Adipocyte (in vitro differentiated cells): ENCODE data around the gene ZNF394.

Source experiments
- DNase-seq: peaks from one replicate; pipeline ENCODE4 v3.0.0-alpha.2; 2015; ENCODE audit warnings: low read depth
- H3K27me3 ChIP-seq: replicated peaks from 2 replicates; pipeline ENCODE4 v1.7.0; 2013; ENCODE audit warnings: mild to moderate bottlenecking, low read length, moderate library complexity; ENCODE audit not compliant: control insufficient read depth, insufficient read depth
- H3K36me3 ChIP-seq: 2 replicates; pipeline ENCODE4 v1.7.0; 2013; ENCODE audit warnings: low read length, mild to moderate bottlenecking, moderate library complexity; ENCODE audit not compliant: control insufficient read depth, insufficient read depth, severe bottlenecking
- H3K4me1 ChIP-seq: 2 replicates; pipeline ENCODE4 v1.7.0; 2013; ENCODE audit warnings: mild to moderate bottlenecking, low read length, moderate library complexity; ENCODE audit not compliant: control insufficient read depth, insufficient read depth
- H3K4me3 ChIP-seq: 2 replicates; pipeline ENCODE4 v1.7.0; 2013; ENCODE audit warnings: mild to moderate bottlenecking, low read length, moderate library complexity
- H3K9ac ChIP-seq: 2 replicates; pipeline ENCODE4 v1.7.0; 2013; ENCODE audit warnings: mild to moderate bottlenecking, low read length, moderate library complexity
- H3K9me3 ChIP-seq: 2 replicates; pipeline ENCODE4 v1.7.0; 2013; ENCODE audit warnings: mild to moderate bottlenecking, low read length, moderate library complexity; ENCODE audit not compliant: control insufficient read depth

The ZNF394 gene

GRCh38 chr7:99490878-99491277 lies 9.2 kb downstream of the ZNF394 start:
- H3K9ac ChIP-seq = no peak overlapping the region
- H3K9me3 ChIP-seq = peaks cover 22% of the 10 kb centered on the region
- no peaks in the 10 kb centered on the region for H3K27me3 ChIP-seq
- no peak for DNase-seq
- H3K36me3 ChIP-seq = peaks cover 42% of the 10 kb centered on the region
- H3K4me3 ChIP-seq = no peak overlapping the region
- no peaks in the 10 kb centered on the region for H3K4me1 ChIP-seq

- H3K27me3 ChIP-seq = no peaks in the 10 kb centered on the region
Measured at GRCh38 chr7:99489235-99489634, 10.8 kb downstream of the ZNF394 start.

GRCh38 chr7:99485094-99485493 lies 15.0 kb downstream of the ZNF394 start:
- no peaks in the 10 kb centered on the region for H3K4me1 ChIP-seq
- peaks cover 34% of the 10 kb centered on the region for H3K36me3 ChIP-seq
- no peak overlapping the region for H3K4me3 ChIP-seq
- DNase-seq = no peak
- no peaks in the 10 kb centered on the region for H3K9me3 ChIP-seq
- H3K27me3 ChIP-seq = no peaks in the 10 kb centered on the region
- H3K9ac ChIP-seq = no peak overlapping the region

More at GRCh38 chr7:99489235-99489634, 10.8 kb downstream of the ZNF394 start:
- Histone ChIP-seq H3K9me3 (peaks cover 16% of the 10 kb centered on the region), H3K4me1 (no peaks in the 10 kb centered on the region), H3K4me3 (no peak overlapping the region), H3K9ac (no peak overlapping the region), H3K36me3 (peaks cover 38% of the 10 kb centered on the region)
- DNase-seq = no peak

GRCh38 chr7:99478464-99479440 lies 21.3 kb downstream of the ZNF394 start:
- Histone ChIP-seq H3K36me3 (peaks cover 29% of the 10 kb centered on the region), H3K9ac (no peak overlapping the region), H3K4me3 (no peak overlapping the region), H3K27me3 (no peaks in the 10 kb centered on the region), H3K4me1 (peaks cover 6% of the 10 kb centered on the region), H3K9me3 (no peaks in the 10 kb centered on the region)
- DNase-seq = no peak

GRCh38 chr7:99476107-99476506 lies 24.0 kb downstream of the ZNF394 start:
- H3K4me1 ChIP-seq = peaks cover 9% of the 10 kb centered on the region
- no peaks in the 10 kb centered on the region for H3K27me3 ChIP-seq
- no peak overlapping the region for H3K9ac ChIP-seq
- DNase-seq = no peak
- H3K36me3 ChIP-seq = peaks cover 20% of the 10 kb centered on the region
- H3K9me3 ChIP-seq = no peaks in the 10 kb centered on the region
- no peak overlapping the region for H3K4me3 ChIP-seq

- Histone ChIP-seq H3K4me1 (peaks cover 5% of the 10 kb centered on the region), H3K9ac (peak overlapping the region; percentile 91)
- peak; percentile 73 for DNase-seq
Measured at GRCh38 chr7:99473315-99473596, 26.8 kb downstream of the ZNF394 start.

GRCh38 chr7:99472561-99473314 lies 27.3 kb downstream of the ZNF394 start, which contains the start of gene ZNF789:
Gene ZNF789, plus strand, starts transcription at chr7:99472890. Its CDS starts 3,567 bp downstream, at chr7:99476457.
- no peaks in the 10 kb centered on the region for H3K9me3 ChIP-seq
- peaks cover 5% of the 10 kb centered on the region for H3K4me1 ChIP-seq
- no peaks in the 10 kb centered on the region for H3K27me3 ChIP-seq
- peaks cover 8% of the 10 kb centered on the region for H3K36me3 ChIP-seq
- H3K9ac ChIP-seq = peak within 1 kb of the TSS; percentile 91
- peak; percentile 99 for DNase-seq
- peak within 1 kb of the TSS; percentile 93 for H3K4me3 ChIP-seq

More at GRCh38 chr7:99473315-99473596, 26.8 kb downstream of the ZNF394 start:
- H3K27me3 ChIP-seq = no peaks in the 10 kb centered on the region
- H3K4me3 ChIP-seq = peak overlapping the region; percentile 93
- peaks cover 10% of the 10 kb centered on the region for H3K36me3 ChIP-seq
- H3K9me3 ChIP-seq = no peaks in the 10 kb centered on the region

- no peaks in the 10 kb centered on the region for H3K27me3 ChIP-seq
- DNase-seq = no peak
- H3K9me3 ChIP-seq = no peaks in the 10 kb centered on the region
- no peaks in the 10 kb centered on the region for H3K36me3 ChIP-seq
- no peak overlapping the region for H3K9ac ChIP-seq
- H3K4me3 ChIP-seq = no peak overlapping the region
- H3K4me1 ChIP-seq = peaks cover 16% of the 10 kb centered on the region
Measured at GRCh38 chr7:99469381-99470065, 30.6 kb downstream of the ZNF394 start.

- Histone ChIP-seq H3K4me3 (no peak overlapping the region), H3K4me1 (peaks cover 14% of the 10 kb centered on the region), H3K9me3 (no peaks in the 10 kb centered on the region), H3K27me3 (no peaks in the 10 kb centered on the region), H3K36me3 (peaks cover 4% of the 10 kb centered on the region), H3K9ac (no peak overlapping the region)
- DNase-seq = no peak
Measured at GRCh38 chr7:99468336-99468918, 31.7 kb downstream of the ZNF394 start.

- Histone ChIP-seq H3K36me3 (peaks cover 8% of the 10 kb centered on the region), H3K27me3 (no peaks in the 10 kb centered on the region), H3K9me3 (no peaks in the 10 kb centered on the region), H3K9ac (peak overlapping the region; percentile 100), H3K4me1 (peaks cover 17% of the 10 kb centered on the region), H3K4me3 (peak overlapping the region; percentile 93)
- no peak for DNase-seq
Measured at GRCh38 chr7:99465421-99465768, 34.7 kb downstream of the ZNF394 start.
